Measurements from ENCODE around the gene SACS. TPM values are rescaled to one million over a fixed set of nuclear protein-coding genes. Genes with fewer than 3 reads are reported as not detected.

SACS gene
- total RNA-seq, 4 donors from 2014 or later, result 4.4 to 7.6 (median 5.5) TPM

DNA sequence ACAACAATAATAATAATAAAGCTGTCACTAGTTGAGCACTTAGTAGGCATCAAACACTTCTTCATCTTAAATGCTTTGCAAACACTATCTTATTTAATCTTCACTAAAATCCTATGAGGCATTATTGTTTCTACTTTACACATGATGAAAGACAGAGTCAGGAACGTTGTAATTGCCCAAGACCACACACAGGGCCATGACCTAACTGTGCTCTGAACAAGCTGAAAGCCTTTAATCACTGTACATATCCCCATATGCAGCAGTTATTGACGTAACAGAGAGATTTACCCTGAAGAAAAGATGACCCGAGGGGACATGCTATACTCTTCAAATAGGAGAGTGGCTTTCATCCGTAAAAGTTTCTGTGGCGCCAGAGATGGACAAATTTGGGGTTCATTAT lies 53.0 kb downstream of the SACS start:
- 79 to 81% methylated on average over 5 of the region's 5 CpGs for WGBS, 2 donors (ENCODE audit: low coverage in 1 of 2)
- in situ Hi-C loops (cut with MboI; ENCODE audit: low pct_ligation_motif_present in 1 of 4, low pct_unique_long_range_greater_than_20kb in 1 of 4, low sequenced_read_pairs in 3 of 4), result no loop called here
- intact Hi-C loops (cut with DNase I; ENCODE audit: low total_unique reads), result no loop called here

GRCh38 chr13:23377983-23378632 lies 55.4 kb downstream of the SACS start:
- DNase-seq, result peak; percentile 19
- Histone ChIP-seq H3K4me3 (no peak overlapping the region), H3K36me3 (no peaks in the 10 kb centered on the region), H3K4me1 (peaks cover 0 to 31% (median 10%) of the 10 kb centered on the region in 4 donors), H3K27ac (peak overlapping the region; percentile 61 to 90 (median 70)), H3K27me3 (no peaks in the 10 kb centered on the region), H3K9me3 (no peaks in the 10 kb centered on the region)
- TF ChIP-seq, protein P1, sequence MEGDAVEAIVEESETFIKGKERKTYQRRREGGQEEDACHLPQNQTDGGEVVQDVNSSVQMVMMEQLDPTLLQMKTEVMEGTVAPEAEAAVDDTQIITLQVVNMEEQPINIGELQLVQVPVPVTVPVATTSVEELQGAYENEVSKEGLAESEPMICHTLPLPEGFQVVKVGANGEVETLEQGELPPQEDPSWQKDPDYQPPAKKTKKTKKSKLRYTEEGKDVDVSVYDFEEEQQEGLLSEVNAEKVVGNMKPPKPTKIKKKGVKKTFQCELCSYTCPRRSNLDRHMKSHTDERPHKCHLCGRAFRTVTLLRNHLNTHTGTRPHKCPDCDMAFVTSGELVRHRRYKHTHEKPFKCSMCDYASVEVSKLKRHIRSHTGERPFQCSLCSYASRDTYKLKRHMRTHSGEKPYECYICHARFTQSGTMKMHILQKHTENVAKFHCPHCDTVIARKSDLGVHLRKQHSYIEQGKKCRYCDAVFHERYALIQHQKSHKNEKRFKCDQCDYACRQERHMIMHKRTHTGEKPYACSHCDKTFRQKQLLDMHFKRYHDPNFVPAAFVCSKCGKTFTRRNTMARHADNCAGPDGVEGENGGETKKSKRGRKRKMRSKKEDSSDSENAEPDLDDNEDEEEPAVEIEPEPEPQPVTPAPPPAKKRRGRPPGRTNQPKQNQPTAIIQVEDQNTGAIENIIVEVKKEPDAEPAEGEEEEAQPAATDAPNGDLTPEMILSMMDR (IDR thresholded peaks at IDR 0.05), result no peak
- TF ChIP-seq POLR2A (IDR thresholded peaks at IDR 0.05), result no peak
- no peak for TF ChIP-seq POLR2AphosphoS5 (IDR thresholded peaks at IDR 0.05)
- 47 to 54% methylated on average over 11 of the region's 11 CpGs for WGBS, 2 donors (ENCODE audit: low coverage in 1 of 2)
- in situ Hi-C loops (cut with MboI; ENCODE audit: low pct_ligation_motif_present in 1 of 4, low pct_unique_long_range_greater_than_20kb in 1 of 4, low sequenced_read_pairs in 3 of 4), result no loop called here
- intact Hi-C loops (cut with DNase I; ENCODE audit: low total_unique reads), result loop anchor here (10.0 kb wide), 1 partner anchor 57 kb away; the partner anchor contains the start of gene SACS

More for the DNA sequence above, 53.0 kb downstream of the SACS start:
- no peak for DNase-seq
- no peaks in the 10 kb centered on the region for H3K27me3 ChIP-seq
- no peak overlapping the region for H3K27ac ChIP-seq
- TF ChIP-seq, protein P1 (IDR thresholded peaks at IDR 0.05), result no peak
- TF ChIP-seq POLR2A (IDR thresholded peaks at IDR 0.05) (no peak), POLR2AphosphoS5 (IDR thresholded peaks at IDR 0.05) (no peak), EP300 (IDR thresholded peaks at IDR 0.05; ENCODE audit: low read depth) (no peak)
- H3K4me3 ChIP-seq, result no peak overlapping the region
- H3K4me1 ChIP-seq, result peaks cover 0 to 18% (median 5%) of the 10 kb centered on the region in 4 donors
- no peaks in the 10 kb centered on the region for H3K9me3 ChIP-seq
- no peaks in the 10 kb centered on the region for H3K36me3 ChIP-seq

DNA sequence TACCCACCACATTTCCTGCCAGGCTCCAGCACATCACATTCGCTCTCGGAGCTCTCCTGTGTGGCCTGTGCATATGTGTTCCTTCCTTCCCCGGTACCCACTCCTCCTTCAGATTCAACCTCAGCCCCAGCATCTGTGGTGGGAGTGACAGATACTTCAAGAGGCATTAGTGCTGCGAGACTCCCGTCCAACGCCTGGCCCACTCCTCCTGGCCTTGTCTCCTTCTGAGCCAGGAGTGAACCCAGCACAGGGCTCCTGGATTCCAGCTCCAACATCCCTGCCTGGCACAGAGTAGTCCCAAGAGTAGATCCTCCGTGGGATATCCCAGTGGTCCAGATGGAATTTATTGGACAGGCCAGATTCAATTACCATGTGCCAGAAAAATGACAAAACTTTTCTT lies 55.9 kb downstream of the SACS start:
- Histone ChIP-seq H3K27me3 (no peaks in the 10 kb centered on the region), H3K4me1 (peaks cover 0 to 31% (median 10%) of the 10 kb centered on the region in 4 donors), H3K4me3 (no peak overlapping the region), H3K9me3 (no peaks in the 10 kb centered on the region), H3K27ac (peak overlapping the region; percentile 61 to 90 (median 70)), H3K36me3 (no peaks in the 10 kb centered on the region)
- in situ Hi-C loops (cut with MboI; ENCODE audit: low pct_ligation_motif_present in 1 of 4, low pct_unique_long_range_greater_than_20kb in 1 of 4, low sequenced_read_pairs in 3 of 4), result no loop called here
- TF ChIP-seq POLR2AphosphoS5 (IDR thresholded peaks at IDR 0.05), result no peak
- TF ChIP-seq, protein P1 (IDR thresholded peaks at IDR 0.05), result no peak
- TF ChIP-seq POLR2A (IDR thresholded peaks at IDR 0.05), result no peak
- TF ChIP-seq EP300 (IDR thresholded peaks at IDR 0.05; ENCODE audit: low read depth), result no peak
- 50 to 85% methylated on average over 1 to 7 of the region's 7 CpGs for WGBS, 2 donors (ENCODE audit: low coverage in 1 of 2)
- intact Hi-C loops (cut with DNase I; ENCODE audit: low total_unique reads), result loop anchor here (10.0 kb wide), 1 partner anchor 57 kb away; the partner anchor contains the start of gene SACS
- DNase-seq, result no peak

DNA sequence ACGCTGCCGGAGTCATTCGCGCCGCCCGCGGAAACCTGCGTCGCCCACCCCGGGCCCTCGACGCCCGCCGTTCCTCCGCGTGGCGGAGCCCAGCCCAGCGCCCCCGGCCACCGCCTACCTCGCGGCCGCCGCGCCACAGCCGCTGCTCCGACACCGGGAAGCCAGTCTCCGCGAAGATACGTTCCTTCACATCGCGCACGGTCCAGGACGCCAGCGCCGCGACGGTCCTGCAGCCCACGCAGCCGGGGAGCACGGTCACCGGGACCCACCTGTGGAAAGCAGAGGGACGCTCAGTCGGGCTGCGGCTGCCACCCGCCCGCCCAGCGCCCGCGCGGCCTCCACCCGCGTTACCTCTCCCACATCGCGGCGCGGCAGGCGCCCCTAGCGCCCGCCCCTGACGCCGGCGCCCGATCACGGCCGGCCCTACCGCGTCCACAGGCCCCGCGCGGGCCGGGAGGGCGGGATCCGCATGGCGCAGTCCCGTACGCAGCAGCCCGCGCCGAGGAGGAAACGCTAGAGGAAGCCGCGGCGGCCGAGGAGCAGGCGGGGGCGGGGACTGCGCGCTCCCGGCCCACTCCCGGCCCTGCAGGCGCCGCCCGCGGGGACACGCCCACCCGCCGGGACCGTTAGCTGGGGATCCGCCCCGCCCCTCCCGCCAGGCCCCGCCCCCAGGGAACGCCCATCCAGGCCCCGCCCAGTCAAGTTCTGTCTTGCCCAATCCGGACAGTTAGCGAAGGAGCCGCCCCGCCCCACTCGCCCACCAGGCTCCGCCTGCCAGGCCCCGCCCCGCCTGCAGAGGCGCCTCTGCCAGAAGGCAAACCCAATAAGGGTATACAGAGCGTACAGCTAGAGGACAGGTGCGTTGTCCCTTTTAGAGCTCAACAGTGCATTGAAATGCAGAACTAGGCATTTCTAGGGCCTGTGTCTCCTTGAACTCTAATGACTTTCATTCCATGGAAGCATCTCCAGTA lies 58.2 kb downstream of the SACS start:
- Histone ChIP-seq H3K4me3 (peak overlapping the region; percentile 64 to 83 (median 79)), H3K4me1 (peaks cover 0 to 28% (median 10%) of the 10 kb centered on the region in 4 donors), H3K9me3 (no peaks in the 10 kb centered on the region), H3K36me3 (no peaks in the 10 kb centered on the region), H3K27me3 (no peaks in the 10 kb centered on the region), H3K27ac (peak overlapping the region; percentile 83 to 90 (median 88))
- TF ChIP-seq POLR2A (IDR thresholded peaks at IDR 0.05) (no peak), POLR2AphosphoS5 (IDR thresholded peaks at IDR 0.05) (peak in 2 of 3 donors; percentile 33 to 42)
- TF ChIP-seq, protein P1 (IDR thresholded peaks at IDR 0.05), result peak in 2 of 5 experiments; percentile 7 to 8
- in situ Hi-C loops (cut with MboI; ENCODE audit: low pct_ligation_motif_present in 1 of 4, low pct_unique_long_range_greater_than_20kb in 1 of 4, low sequenced_read_pairs in 3 of 4), result no loop called here
- intact Hi-C loops (cut with DNase I; ENCODE audit: low total_unique reads), result loop anchor here (10.0 kb wide), 1 partner anchor 60 kb away; the partner anchor contains the start of gene SACS
- peak; percentile 96 for DNase-seq
- 0% methylated on average over 78 of the region's 117 CpGs; no CpG with 5 or more reads in 1 of the 2 donors for WGBS, 2 donors (ENCODE audit: low coverage in 1 of 2)
